ENCODE data around the gene TLX1.

TLX1 gene

DNA sequence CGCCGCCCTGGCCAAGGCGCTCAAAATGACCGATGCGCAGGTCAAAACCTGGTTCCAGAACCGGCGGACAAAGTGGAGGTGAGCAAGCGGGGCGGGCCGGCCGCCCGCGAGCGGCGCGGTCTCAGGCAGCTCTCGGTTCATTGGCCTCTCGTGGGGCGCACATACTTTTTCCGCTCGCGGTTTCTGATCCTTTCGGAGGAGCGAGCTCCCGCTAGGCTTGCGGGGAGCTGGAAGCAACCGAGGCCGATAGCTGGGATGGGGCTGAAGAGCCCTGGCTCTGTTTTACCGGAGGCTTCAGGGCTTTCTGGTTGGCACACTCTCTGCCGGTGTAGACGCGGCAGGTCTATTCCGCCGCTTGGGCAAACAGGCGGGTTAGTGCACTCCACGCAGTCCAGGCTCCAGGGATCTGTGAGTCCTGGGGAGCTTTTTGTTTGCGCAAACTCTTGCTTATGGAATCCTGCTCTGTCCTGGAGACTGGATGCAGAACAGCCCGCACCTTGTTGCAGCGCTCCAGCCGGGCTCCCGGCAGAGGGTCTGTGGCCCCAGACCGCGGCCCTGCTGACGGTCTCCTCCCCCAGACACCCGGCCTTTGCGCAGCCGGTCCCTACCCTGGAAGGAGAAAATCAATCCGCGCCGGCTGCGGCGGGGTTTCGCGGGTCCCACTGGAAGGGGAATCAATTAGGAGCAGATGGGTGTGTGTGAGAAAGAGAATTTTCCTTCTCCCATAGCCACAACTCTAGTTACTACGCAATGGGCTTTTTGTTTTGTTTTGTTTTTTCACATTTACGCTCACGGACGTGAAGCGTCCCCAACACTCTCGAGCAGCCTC lies 3.4 kb downstream of the TLX1 start:
- no peak for DNase-seq

DNA sequence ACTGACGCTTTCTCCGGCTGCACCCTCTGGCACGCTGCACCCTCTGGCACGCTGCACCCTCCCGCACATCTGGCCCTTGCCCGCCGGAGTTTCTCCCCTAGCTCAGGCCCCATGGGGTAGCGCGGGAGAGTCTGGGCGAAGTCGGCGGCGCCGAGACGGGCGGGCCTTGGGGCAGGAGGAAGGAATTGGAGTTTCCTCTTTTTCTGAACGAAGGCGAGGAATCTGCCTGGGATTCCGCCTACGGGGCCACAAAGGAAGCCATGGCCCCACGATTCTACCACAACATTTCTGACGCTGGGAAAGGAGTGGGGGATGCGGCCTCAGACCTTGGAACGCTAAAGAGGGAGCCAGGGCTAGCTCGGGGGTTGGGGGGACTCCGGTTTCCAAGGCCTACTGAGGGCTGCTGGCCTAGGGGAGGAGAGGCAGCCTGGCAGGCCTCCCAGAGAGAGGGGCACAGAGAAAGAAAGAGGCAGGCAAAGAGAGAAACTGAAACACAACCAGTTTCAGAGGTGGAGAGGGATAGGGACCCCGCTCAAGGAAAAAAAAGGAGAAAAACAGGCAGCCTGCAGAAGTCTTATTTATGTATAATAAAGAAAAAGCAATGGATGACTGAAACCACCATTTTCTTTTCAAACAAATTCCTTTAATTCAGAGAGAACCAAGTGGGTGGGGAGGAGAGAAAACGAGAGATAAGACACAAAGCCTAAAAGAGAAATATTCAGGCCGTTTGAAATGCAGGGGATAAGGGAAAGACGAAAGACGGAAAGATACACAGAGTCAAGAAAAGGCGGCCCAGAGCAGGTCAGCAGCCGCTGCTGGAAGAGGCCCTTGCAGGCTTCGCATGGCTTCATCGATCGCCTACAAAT lies 4.3 kb downstream of the TLX1 start:
- no peak for DNase-seq

DNA sequence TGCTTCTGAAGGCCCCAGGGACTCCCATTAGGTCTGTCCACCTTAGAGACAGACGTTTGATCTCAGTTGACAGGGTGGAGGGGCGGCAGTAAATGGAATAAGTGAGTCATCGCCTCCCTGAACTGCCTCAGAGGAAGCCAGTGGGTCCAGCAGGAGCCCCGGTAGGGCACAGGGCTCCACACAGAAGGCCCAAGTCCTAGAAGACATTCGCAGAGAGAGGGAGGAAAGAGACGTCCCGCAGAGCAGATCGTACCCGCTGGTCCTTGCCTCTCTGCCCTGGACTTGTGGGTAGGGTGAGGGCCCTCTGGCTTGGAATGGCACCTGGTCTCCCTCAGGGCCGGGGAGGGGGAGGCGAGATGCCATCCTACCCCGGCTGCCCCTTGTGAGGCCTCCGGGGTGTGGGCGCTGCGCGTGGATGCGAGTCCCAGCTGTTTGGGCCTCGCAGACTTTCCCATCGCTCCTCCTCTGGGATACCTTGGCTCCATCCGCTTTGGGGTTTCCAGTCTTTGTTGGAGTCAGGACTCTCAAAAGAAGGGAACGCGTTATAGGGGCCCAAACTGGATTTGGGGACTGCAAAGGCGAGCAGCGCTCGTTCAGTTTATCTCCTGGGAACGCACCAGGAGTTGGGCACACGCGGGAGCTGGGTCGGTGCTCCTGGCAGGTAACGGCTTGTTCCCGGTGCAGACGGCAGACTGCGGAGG lies 5.1 kb downstream of the TLX1 start:
- no peak for DNase-seq

DNA sequence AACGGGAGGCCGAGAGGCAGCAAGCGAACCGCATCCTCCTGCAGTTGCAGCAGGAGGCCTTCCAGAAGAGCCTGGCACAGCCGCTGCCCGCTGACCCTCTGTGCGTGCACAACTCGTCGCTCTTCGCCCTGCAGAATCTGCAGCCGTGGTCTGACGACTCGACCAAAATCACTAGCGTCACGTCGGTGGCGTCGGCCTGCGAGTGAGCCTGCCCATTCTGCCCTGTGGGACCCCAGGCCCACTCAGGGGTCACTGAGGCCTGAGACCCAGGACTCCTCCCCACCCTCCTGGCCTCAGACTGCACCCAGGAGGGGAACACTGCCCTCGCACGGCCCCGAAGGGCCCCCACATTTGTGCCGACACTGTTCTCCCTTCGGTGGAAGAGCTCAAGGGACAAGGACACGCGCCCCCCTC lies 5.6 kb downstream of the TLX1 start:
- no peak for DNase-seq

DNA sequence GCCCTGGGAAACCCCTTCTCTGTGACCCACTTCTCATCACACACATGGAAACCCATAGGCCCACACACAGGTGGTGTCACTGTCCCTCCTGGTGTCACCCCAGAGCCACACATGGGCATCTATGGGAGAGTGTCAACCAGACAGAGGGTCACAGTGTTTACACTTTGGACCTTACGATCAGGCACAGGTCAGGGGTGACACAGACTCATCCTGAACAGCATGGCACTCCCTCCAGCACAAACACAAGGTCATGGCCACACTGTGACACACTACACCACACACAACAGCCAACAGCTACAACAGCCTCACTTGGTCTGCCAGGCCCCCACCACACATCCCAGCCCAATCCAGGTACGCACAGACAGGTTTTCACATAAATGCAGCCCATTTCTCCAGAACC lies 6.2 kb downstream of the TLX1 start:
- DNase-seq, result no peak

DNA sequence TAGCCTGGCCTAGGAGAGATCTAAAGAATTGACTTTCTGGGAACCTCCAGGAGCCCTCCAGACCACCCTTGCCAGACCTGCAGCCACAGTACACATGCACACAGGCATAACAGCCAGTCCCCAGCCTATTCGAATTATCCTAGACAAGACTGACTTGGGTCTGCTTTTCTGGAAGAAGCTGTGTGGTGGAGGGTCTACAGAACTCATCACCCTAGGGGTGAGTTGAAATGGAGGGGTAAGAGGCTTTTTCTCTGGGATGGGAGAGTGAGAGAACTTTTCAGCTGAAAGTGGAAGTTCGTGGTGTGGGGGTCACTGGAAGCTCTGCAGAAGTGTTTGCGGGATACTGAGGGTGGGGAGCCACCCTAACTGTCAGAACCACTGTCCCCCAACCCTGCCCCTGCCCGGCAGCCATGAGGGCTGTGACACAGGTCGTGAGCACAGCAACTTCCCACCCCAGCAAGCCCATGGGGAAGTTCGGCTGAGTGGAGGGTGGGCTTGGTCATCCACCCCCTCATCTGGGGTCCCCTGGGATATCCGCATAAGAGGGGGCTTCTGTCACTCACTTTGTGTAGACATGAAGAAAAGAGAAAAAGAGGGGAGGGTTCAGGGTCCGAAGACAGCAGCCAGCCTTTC lies 7.8 kb downstream of the TLX1 start:
- no peak for DNase-seq

DNA sequence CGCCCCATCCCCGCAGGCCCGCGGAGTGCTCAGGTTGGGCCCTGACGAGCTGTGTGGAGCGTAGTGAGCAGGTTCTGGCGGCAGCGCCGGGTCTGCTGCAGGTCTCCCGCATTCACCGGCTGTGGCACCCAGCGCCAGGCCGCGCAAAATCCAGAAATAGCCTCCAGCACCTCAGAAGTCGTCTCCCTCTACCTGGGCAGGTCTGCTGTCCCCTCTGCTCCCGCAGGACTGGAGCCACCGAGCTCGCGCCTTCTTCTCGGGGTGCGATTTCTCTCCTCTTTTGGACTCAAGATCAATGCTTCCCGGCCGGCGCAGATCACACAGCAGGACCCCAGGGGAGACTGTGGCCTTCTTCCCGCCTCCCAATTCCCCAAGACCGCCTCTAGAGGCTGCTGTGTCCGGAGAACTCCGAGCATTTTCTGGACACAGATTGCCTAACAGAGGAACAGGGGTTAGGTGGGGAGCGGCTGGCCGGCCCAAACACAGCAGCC lies 8.4 kb downstream of the TLX1 start:
- DNase-seq, result no peak

DNA sequence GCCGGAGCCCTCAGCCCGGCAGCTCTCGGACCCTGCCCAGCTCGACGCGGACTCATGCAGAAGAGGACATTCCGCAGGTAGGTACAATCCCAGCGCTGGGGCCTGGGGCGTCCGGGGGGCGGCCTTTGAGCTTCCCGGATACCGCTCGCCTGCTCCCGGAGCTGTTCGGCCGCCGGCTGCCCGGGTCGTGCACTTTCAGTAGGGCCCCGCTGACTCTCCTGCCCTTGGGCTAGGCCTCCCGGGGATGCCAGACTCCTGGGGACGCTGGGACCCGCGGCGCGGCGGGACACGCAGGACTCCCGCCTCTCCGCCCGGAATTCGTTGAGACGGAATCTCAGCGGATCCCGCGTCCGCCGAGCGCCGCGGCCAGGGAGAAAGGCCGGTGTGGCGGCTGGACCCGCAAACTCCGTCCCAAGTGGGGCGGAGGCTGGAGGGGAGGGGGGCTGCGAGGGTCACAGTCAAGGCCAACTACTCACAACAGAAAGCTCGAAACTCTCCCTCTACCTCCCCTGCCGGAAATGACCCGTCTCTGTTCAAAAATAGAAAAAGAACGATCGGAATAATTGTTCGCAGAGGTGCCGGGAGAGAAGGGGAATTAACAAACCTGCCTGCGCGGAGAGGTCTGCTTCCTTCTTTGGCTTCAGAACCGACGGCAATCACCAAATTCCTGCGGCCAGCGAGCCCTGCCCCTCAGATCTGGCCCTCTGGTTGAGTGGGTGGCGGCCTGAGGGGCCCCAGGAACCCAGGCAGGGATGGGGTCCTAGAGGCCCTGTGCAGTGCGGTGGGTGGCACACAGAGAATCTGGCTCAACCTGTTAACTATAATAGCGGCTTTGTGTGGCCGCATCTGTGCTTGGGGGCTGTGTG lies 9.2 kb downstream of the TLX1 start:
- no peak for DNase-seq

DNA sequence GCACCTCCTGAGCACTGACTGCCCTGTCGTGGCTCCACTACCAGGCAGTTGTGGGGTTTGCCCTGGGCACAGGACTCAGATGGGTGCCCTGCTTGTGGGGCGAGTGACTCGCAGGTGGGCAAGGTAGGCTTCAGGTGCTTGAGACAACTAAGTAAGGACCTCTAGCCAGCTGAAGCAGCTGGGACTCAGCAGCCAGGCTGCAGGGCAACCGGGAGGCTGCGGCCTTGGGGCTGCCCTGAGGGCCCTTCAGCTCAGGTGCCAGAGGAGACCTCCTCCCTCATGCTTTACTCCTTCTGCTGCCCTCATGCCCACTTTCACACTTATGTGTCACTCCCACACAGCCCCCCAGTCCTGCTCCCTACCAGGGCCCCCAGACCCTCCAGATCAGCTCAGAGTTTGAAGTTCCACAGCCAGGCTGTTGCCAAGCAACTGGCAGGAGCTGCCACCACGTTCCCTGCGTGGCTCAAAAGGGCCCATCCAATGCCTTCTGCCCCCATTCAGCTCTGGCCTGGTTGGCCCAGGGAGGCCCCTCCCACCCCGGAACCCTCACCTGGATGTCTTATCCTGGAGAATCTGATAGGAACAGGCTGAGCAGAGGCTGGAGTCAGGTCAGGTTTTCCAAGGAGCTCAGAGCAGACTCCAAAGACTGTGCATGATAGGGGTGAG lies 10.0 kb downstream of the TLX1 start:
- no peak for DNase-seq

DNA sequence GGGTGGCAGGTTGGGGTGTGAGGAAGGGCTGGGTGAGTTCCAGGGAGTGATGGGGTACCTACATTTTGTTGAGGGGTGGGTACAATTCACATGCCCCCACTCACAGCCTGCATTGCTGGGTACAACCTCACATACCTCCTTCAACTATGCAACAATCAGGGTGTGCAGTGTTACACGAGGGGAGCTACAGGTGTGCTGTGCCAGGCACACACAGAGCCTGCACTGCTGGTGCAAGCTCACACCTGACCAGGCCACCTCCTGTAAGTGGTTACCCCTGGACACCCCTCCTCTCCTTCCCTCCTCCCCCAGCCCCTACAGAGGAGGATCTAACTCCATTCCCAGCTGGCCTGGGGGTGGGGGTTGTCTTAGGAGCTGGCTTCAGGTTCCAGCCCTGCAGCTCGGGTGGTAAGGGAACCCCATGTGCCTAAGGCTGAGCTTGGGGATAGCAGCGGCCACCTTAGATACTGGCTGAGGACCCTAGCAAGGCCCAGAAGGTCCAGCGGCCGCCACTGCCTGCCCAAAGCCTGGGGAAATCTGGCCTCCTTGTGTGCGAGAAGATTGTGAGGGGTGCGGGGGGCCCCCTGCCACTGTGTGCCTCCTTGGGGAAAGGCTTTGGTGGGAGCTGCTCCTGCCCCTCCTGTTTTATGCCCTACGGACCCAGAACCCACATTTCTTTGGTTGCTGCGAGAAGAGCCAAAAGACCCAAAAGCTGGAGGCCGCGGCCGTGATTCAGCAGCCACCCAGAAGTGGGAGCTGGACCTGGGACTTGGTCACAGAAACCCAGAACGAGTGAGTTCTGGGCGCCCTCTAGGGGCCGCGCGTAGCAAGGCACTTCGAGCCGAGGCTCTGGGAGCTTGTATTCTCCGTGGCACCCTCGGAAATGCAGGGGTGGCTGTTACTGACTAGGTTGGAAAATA lies 10.8 kb downstream of the TLX1 start:
- peak; percentile 44 for DNase-seq

DNA sequence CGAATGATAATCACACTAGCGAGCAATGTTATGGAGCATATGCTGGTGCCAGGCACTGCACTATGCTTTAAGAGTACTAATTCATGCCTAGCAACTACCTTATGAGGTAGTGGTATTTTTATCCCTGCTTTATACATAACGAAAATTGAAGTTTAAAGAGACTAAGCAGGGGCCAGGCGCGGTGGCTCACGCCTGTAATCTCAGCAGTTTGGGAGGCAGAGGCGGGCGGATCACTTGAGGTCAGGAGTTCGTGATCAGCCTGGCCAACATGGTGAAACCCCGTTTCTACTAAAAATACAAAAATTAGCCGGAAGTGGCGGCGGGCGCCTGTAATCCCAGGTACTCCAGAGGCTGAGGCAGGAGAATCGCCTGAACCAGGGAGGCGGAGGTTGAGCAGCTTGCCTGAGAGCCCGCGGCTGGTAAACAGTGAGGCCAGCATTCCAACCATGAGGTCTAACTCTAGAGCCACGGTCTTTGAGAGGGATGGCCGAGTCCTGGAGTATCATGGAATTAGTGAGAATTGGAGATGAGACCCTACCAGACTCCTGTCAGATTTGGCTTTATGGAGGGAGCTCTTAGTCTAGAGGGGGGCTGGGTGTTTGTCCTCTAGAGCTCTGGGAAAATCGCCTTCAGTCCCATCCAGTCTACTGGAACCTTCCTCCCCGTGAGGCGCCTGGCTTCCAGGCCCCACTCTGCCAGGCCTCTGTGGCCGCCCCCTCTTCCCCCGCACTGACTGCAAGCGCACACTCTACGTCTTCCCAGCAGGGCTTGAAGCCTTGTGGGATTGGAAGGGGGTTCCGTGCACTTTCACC lies 11.6 kb downstream of the TLX1 start:
- no peak for DNase-seq

DNA sequence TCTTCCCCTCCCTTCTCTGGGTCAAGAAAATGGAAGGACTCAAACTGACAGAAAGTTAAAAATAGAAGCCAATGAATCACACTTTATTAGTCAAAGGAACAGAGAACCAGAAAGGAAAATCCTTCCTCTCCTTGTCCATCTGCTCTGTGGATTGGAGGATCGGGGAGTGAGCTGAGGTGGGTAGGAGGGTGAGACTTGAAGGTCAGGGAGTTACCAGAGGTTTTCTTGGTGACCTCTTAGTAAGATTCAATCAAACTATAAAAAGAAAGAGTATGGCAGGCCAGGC lies 12.2 kb downstream of the TLX1 start:
- no peak for DNase-seq

DNA sequence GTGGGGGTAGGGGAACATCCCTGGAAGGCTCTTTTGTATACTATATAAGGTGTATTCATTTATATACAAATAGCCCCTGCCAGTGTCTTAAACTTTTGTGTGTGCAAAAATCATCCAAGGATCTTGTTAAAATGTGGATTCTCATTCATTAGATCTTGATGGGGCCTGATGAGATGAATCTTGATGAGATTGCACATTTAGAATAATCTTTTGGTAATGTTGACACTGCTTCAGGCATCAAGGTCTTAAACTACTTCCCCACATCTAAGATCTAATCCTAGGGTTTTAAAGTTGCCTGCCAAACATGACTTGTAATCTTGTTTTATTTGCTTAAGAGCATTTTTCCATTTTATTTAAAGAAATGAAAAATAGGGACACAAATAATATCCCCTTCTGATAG lies 13.0 kb downstream of the TLX1 start:
- no peak for DNase-seq

DNA sequence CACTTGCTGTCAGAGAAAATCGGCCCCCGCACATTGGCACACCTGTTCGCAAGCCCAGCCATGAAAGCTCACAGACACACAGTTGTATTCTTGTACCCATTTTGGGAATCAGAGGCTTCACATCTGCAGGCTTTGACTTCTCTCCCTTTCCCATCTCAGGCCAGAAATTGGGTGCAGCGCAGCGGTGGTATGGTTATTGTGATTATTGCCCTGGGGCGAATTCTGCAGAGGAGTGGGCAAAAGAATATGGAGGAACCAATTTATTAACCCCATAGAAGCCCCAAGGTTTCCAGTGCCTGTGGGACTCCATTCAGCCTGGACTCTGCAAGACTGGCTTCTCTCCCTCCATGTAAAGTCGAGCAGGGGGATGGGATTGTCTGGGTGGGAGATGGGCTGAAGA lies 14.0 kb downstream of the TLX1 start:
- no peak for DNase-seq

DNA sequence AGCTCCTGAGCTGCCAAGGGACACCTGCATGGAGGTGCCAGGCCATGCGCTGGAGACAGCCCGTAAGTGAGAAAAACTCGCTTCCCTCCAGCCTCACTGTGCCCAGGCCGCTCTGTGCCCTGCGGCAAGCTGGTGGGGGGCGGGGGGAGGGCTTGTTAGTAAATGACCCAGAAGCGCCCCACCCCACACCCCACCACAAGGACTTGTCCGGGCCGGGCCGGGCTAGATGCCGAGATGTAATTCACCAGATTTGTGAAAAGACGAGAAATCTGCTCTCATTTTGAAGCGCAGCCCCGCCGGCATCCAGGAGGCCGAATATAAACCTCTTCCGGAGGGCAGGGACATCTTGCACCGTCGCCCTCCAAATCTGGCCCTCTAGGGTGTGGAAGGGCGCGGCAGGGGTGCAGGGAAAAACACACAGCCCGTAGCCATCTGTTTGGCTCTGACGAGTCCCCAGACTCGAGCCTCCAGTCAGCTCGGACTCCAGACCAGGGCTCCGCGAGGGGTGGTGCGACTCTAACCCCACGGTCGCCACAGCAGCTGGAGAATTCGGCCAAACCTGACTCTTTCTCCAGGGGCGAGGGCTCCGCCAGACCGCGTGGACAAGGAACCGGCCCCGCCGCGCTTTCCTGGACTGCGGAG lies 14.8 kb downstream of the TLX1 start:
- no peak for DNase-seq

DNA sequence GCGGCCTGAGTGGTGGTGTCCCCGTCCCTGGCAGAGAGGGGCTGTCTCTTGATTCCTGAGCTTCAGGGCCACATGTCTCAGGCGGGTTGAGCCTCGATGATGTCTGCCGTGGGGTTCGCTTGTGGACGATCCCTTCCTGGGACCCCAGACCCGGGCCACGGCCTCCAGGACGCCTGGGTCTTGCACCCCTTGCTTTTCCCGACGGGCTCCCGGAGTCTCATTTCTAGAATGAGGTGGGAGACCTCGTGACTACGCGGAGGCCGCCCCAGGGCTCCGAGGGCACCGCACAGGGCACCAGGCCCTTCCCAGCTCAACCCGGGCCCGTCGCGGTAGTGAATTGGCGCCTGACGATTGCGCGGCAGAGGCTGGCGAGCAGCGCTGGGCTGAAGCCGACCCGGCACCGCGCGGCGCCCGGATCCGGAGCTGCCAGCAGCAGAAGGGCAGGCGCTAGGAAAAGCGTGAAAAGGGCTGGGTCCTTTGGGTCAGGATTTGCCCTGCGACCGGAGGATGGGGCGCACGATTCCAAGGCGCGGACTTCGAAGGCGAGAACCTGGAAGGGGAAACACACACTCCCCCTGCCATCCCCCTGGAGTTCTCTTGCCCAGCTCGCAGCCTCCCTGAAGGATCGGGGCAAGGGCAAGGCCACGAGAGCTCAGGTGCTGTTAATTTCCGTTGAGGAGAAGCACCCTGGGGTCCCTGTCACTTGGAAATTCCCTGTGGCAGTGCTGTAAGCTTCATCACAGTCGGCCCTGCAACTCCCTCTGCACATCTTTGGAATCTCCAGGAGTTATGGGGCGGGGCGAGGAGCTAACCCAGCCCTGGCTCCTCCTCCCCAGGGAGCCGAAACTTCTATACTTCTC lies 15.5 kb downstream of the TLX1 start:
- no peak for DNase-seq

DNA sequence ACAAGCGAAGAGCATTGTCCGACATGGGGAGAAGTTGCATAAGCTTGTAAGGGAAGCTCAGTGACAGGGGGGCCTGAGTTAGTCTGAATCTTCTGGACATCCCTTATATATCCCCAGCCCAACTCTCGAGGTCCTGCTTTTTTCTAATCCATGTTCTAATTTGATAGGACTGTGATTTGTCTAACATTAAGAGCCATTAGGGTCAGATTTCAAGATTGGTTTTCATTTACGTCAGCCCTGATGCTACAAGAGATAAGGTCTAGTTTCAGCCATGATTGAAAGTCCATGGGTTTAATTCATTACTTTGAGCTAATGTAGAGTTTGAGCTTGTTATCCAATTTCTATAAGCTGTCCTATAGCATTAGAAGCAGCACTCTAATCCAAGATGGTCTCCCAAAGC lies 20.3 kb downstream of the TLX1 start:
- no peak for DNase-seq

DNA sequence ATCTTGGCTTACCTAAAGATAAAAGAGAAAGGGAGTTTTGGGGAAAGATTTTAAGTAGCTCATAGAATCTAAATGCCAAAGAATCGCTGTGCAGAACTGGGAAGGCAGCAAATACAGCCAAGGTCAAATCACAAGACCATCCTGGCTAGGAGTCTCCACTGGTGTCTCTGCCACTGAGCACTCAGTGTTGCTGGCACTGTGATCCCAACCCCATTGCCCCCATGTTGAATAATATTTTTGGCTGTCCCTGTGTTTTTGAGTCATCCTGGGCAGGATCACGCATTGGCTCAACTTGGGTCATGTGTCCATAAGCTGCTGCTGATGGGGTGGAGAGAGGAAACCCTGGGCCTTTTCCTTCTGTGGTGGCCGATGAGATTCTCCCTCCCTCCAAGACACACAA lies 21.2 kb downstream of the TLX1 start:
- no peak for DNase-seq
